Astrocyte of the cerebellum (primary cell): ENCODE measurements around the gene ITGA4.
A peak's percentile ranks its signal among the peaks of the same experiment; 100 is the strongest.

ENCODE experiments used
- DNase-seq: peaks from one replicate; pipeline ENCODE4 v3.0.0-alpha.2; 2011; ENCODE audit warnings: low read depth
- H3K4me3 ChIP-seq: 2 replicates; pipeline ENCODE4 v1.5.1; 2011; ENCODE audit warnings: mild to moderate bottlenecking, low read depth, low read length, moderate library complexity
- CTCF ChIP-seq: IDR thresholded peaks from 2 replicates; pipeline ENCODE4 v1.5.1; 2012; ENCODE audit warnings: low read length, low read depth, moderate library complexity, mild to moderate bottlenecking; ENCODE audit errors: missing control alignments
- in situ Hi-C: cut with HindIII; loops from 2 replicates; pipeline ENCODE4 v1.10.0; 2017; ENCODE audit warnings: low sequenced_read_pairs

ITGA4 gene

GRCh38 chr2:181575650-181576025 is 118.5 kb downstream of the ITGA4 start:
- no peak overlapping the region for H3K4me3 ChIP-seq
- TF ChIP-seq CTCF: no peak
- in situ Hi-C loops: no loop called here
- no peak for DNase-seq

DNA sequence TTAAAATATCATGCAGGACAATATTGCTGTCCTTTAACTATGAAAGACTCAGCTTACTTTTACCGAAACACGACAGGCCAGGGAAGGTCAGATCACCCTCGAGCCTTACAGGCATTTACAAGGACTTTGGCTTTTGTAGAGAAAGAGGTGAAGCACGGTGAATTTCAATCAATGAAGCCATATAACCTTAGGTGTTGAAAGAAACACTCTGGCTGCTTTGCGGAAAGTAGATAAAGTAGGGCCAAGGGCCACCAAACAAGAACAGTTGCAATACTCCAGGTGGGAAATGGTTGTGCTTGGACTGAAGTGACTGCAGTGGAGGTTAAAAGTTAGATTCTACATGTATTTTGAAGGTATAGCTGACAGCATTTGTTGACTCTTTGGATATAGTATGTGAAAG is 119.2 kb downstream of the ITGA4 start:
- H3K4me3 ChIP-seq: no peak overlapping the region
- no peak for TF ChIP-seq CTCF
- in situ Hi-C loops: no loop called here
- DNase-seq: no peak

DNA sequence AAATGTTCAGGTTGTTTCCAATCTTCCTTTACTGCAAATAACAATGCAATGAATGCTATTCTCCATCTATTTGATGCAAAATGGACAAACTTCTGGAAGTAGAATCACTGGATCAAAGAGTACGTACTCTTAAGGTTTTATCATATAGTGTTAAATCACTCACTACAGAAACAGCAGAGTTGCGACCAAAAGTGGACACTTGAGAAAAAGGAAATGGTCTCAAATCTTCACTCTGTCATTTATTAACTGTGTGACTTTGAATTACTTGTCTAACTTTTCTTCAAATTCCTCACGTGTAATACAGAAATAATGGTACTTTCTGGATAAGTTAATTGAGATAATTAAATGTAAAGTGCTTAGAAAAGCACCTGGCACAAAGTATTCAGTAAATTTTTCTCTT is 121.6 kb downstream of the ITGA4 start:
- in situ Hi-C loops: no loop called here
- no peak for TF ChIP-seq CTCF
- H3K4me3 ChIP-seq: no peak overlapping the region
- no peak for DNase-seq

DNA sequence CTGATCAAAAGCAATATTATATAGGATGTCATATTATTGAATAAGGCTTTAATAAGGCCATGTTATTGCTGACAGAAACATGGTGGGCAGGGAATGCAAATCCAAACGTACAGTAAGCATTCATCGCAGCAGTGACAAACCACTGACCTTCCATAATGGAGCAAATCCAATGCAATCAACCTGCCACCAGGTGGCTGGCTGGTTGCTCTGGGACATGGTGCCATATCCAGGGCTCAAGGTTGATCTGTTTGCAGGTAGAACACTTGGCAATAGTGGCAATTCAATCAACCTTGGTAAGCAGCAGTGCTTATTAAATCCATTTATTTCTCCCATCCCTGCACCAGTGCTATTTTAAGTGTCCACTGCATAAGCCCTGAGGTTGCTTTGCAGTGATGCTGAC is 124.3 kb downstream of the ITGA4 start:
- no peak for DNase-seq
- in situ Hi-C loops: no loop called here

DNA sequence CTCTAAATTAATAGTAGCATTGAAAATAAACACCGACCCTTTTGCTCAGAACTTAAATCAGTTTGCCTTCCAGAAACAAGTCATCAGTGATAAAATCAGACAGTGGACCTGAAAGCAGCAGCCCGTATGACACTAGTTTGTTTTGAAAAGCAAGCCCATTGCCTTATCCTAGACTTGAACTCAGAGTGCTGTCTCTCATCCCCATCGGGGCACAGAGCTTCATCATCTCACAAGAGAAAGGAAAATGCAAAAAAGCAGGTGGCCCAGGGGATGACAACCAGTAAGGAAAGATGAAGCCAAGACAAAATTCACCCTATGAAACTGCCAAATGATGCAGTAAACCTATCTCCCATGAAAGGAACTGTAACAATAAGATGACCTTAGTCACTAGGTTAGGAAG is 128.5 kb downstream of the ITGA4 start:
- no peak for TF ChIP-seq CTCF
- no peak overlapping the region for H3K4me3 ChIP-seq
- DNase-seq: no peak
- in situ Hi-C loops: no loop called here

More for the DNA sequence above, 124.3 kb downstream of the ITGA4 start:
- peak; percentile 9 for TF ChIP-seq CTCF
- no peak overlapping the region for H3K4me3 ChIP-seq
